Measurements from ENCODE around the gene JPH4.

GRCh38 chr14:23610090-23610814 lies 31.7 kb upstream of the JPH4 start:
- TF ChIP-seq CBFB (CRISPR knock-in tag; IDR thresholded peaks at IDR 0.05; ENCODE audit: low read depth) (no peak), FOXJ3 (CRISPR knock-in tag; IDR thresholded peaks at IDR 0.05; ENCODE audit: borderline replicate concordance) (no peak)

All from WTC11 (cell line).